Skeletal muscle satellite cell (primary cell): ENCODE measurements around the gene ADGRF4.

Experiments
- H3K27me3 ChIP-seq: 2 replicates; pipeline ENCODE4 v1.7.0; 2013; ENCODE audit warnings: low read length; ENCODE audit not compliant: control insufficient read depth, insufficient read depth
- H3K36me3 ChIP-seq: 2 replicates; pipeline ENCODE4 v1.7.0; 2013; ENCODE audit warnings: mild to moderate bottlenecking, control low read depth, low read length; ENCODE audit not compliant: insufficient read depth
- H3K4me1 ChIP-seq: 2 replicates; pipeline ENCODE4 v1.7.0; 2013; ENCODE audit warnings: low read length; ENCODE audit not compliant: control insufficient read depth, insufficient read depth
- H3K4me2 ChIP-seq: 2 replicates; pipeline ENCODE4 v1.7.0; 2013; ENCODE audit warnings: mild to moderate bottlenecking, low read length
- H3K4me3 ChIP-seq: 2 replicates; pipeline ENCODE4 v1.7.0; 2013; ENCODE audit warnings: low read length
- H3K9ac ChIP-seq: 2 replicates; pipeline ENCODE4 v1.7.0; 2013; ENCODE audit warnings: mild to moderate bottlenecking, low read depth, low read length, moderate library complexity
- H3K9me3 ChIP-seq: replicated peaks from 2 replicates; pipeline ENCODE4 v1.7.0; 2013; ENCODE audit warnings: mild to moderate bottlenecking, control low read depth, low read length

The ADGRF4 gene

GRCh38 chr6:47669684-47670513, 28.5 kb upstream of the ADGRF4 start:
- H3K4me2 ChIP-seq, result no peak overlapping the region
- no peak overlapping the region for H3K9ac ChIP-seq
- H3K27me3 ChIP-seq, result peaks cover 4% of the 10 kb centered on the region
- H3K9me3 ChIP-seq, result no peaks in the 10 kb centered on the region
- H3K4me1 ChIP-seq, result no peaks in the 10 kb centered on the region
- no peaks in the 10 kb centered on the region for H3K36me3 ChIP-seq
- H3K4me3 ChIP-seq, result no peak overlapping the region

- Histone ChIP-seq H3K9ac (no peak overlapping the region), H3K4me2 (no peak overlapping the region), H3K4me3 (no peak overlapping the region), H3K9me3 (no peaks in the 10 kb centered on the region), H3K36me3 (no peaks in the 10 kb centered on the region), H3K4me1 (no peaks in the 10 kb centered on the region), H3K27me3 (peaks cover 4% of the 10 kb centered on the region)
Measured at GRCh38 chr6:47670851-47671250, 27.5 kb upstream of the ADGRF4 start.

DNA sequence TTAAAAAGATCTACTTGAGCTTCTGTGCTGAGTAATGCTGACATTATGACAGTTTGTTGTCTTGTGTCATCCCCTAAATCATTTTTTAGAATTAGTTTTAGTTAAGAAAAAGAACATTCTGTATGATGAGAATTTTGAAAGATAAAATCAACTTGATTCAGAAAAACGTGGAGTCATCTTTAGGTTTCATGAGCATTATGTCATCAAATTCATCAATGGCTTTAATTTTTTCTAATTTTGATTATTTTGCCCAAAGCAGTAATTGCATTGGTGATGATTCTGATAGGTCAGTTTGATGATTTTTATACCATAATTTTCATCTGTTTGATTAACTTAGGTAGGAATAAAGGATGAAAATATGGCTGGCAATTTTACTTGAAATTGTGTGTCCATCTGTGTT, 26.6 kb upstream of the ADGRF4 start:
- no peak overlapping the region for H3K9ac ChIP-seq
- H3K4me3 ChIP-seq, result no peak overlapping the region
- no peaks in the 10 kb centered on the region for H3K36me3 ChIP-seq
- H3K4me2 ChIP-seq, result no peak overlapping the region
- no peaks in the 10 kb centered on the region for H3K9me3 ChIP-seq
- no peaks in the 10 kb centered on the region for H3K4me1 ChIP-seq
- peaks cover 4% of the 10 kb centered on the region for H3K27me3 ChIP-seq

- Histone ChIP-seq H3K4me1 (no peaks in the 10 kb centered on the region), H3K9me3 (no peaks in the 10 kb centered on the region), H3K27me3 (no peaks in the 10 kb centered on the region), H3K36me3 (no peaks in the 10 kb centered on the region), H3K9ac (no peak overlapping the region), H3K4me2 (no peak overlapping the region), H3K4me3 (no peak overlapping the region)
Measured at GRCh38 chr6:47672816-47673215, 25.6 kb upstream of the ADGRF4 start.

DNA sequence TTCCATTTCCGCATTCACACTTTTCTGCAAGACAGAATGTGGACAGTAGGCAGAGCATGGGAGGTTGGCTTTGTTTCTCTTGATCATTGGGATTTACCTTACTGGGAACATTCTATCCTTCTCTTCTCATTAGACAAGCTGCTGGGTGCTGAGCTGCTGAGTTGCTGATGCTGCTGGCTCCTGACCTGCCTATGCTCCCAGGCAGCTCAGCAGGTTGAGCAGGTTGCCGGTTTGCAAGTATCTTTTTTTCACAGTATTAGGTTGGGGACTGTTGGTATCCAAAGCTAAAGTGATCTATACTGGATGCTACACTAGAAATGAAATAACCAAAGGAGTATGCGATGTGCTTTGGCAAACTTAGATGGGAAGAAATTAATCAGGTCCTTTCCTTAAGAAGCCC, 23.7 kb upstream of the ADGRF4 start:
- no peak overlapping the region for H3K4me2 ChIP-seq

GRCh38 chr6:47677381-47678100, 20.8 kb upstream of the ADGRF4 start:
- Histone ChIP-seq H3K36me3 (no peaks in the 10 kb centered on the region), H3K9me3 (no peaks in the 10 kb centered on the region), H3K4me3 (no peak overlapping the region), H3K4me2 (no peak overlapping the region), H3K9ac (no peak overlapping the region), H3K4me1 (no peaks in the 10 kb centered on the region), H3K27me3 (no peaks in the 10 kb centered on the region)

More for the DNA sequence above, 23.7 kb upstream of the ADGRF4 start:
- Histone ChIP-seq H3K9me3 (no peaks in the 10 kb centered on the region), H3K27me3 (no peaks in the 10 kb centered on the region), H3K36me3 (no peaks in the 10 kb centered on the region), H3K4me3 (no peak overlapping the region), H3K9ac (no peak overlapping the region), H3K4me1 (no peaks in the 10 kb centered on the region)

DNA sequence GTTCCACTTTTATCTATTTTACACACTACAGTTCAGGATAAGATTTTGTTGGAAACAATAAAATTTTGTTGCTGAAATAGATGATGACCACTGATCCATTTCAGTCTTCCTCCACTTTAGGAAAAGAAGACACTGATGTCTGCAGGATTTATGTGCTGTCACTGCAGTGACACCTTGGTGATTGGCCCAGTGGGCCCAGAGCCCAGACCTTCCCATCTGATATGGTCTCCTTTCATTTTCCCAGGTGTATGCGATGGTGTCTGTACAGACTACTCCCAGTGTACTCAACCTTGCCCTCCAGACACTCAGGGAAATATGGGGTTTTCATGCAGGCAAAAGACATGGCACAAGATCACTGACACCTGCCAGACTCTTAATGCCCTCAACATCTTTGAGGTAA, 19.6 kb upstream of the ADGRF4 start:
- no peak overlapping the region for H3K9ac ChIP-seq
- no peaks in the 10 kb centered on the region for H3K4me1 ChIP-seq
- no peak overlapping the region for H3K4me3 ChIP-seq
- H3K9me3 ChIP-seq, result no peaks in the 10 kb centered on the region
- no peaks in the 10 kb centered on the region for H3K27me3 ChIP-seq
- no peak overlapping the region for H3K4me2 ChIP-seq
- H3K36me3 ChIP-seq, result no peaks in the 10 kb centered on the region

GRCh38 chr6:47679322-47679906, 19.0 kb upstream of the ADGRF4 start:
- H3K4me2 ChIP-seq, result no peak overlapping the region
- H3K4me3 ChIP-seq, result no peak overlapping the region
- no peaks in the 10 kb centered on the region for H3K27me3 ChIP-seq
- H3K4me1 ChIP-seq, result no peaks in the 10 kb centered on the region
- H3K36me3 ChIP-seq, result no peaks in the 10 kb centered on the region
- no peak overlapping the region for H3K9ac ChIP-seq
- H3K9me3 ChIP-seq, result no peaks in the 10 kb centered on the region

DNA sequence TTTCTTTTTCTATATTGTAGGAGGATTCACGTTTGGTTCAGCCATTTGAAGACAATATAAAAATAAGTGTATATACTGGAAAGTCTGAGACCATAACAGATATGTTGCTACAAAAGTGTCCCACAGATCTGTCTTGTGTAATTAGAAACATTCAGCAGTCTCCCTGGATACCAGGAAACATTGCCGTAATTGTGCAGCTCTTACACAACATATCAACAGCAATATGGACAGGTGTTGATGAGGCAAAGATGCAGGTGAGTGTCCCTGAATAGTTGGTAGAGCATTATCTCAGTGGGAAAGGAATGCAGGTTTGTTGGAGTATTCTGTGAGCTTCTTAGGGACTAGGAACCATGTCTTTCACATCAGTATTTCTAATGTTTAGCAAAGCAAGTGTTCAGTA, 18.3 kb upstream of the ADGRF4 start:
- H3K9me3 ChIP-seq, result no peaks in the 10 kb centered on the region
- H3K4me1 ChIP-seq, result no peaks in the 10 kb centered on the region
- no peak overlapping the region for H3K4me2 ChIP-seq
- H3K36me3 ChIP-seq, result no peaks in the 10 kb centered on the region
- H3K27me3 ChIP-seq, result peaks cover 3% of the 10 kb centered on the region
- H3K9ac ChIP-seq, result no peak overlapping the region
- no peak overlapping the region for H3K4me3 ChIP-seq

- Histone ChIP-seq H3K4me1 (no peaks in the 10 kb centered on the region), H3K9ac (no peak overlapping the region), H3K4me3 (no peak overlapping the region), H3K9me3 (no peaks in the 10 kb centered on the region), H3K36me3 (no peaks in the 10 kb centered on the region), H3K27me3 (peaks cover 3% of the 10 kb centered on the region), H3K4me2 (no peak overlapping the region)
Measured at GRCh38 chr6:47680724-47681123, 17.7 kb upstream of the ADGRF4 start.

GRCh38 chr6:47681201-47681990, 17.0 kb upstream of the ADGRF4 start:
- H3K4me2 ChIP-seq, result no peak overlapping the region
- no peaks in the 10 kb centered on the region for H3K36me3 ChIP-seq
- H3K27me3 ChIP-seq, result peaks cover 3% of the 10 kb centered on the region
- no peaks in the 10 kb centered on the region for H3K9me3 ChIP-seq
- H3K4me1 ChIP-seq, result no peaks in the 10 kb centered on the region
- no peak overlapping the region for H3K4me3 ChIP-seq
- no peak overlapping the region for H3K9ac ChIP-seq
